Stimulated activated CD4-positive, alpha-beta T cell treated with anti-CD3 and anti-CD28 coated beads, TNF-alpha, amount 100 ng/mL, for 4 hours (primary cell): ENCODE measurements around the gene SLAIN1.

Experiments used
- DNase-seq, 3 experiments: peaks; one replicate each; pipeline ENCODE4 v3.0.0-alpha.2; 2020; ENCODE audit warnings: low read depth in 3 of 3

Gene SLAIN1

GRCh38 chr13:77714119-77714755 is 16.8 kb downstream of the SLAIN1 start:
- DNase-seq, result no peak

- no peak for DNase-seq
Measured at GRCh38 chr13:77715233-77715891, 17.9 kb downstream of the SLAIN1 start.

- no peak for DNase-seq
Measured at GRCh38 chr13:77716692-77717091, 19.2 kb downstream of the SLAIN1 start.

DNA sequence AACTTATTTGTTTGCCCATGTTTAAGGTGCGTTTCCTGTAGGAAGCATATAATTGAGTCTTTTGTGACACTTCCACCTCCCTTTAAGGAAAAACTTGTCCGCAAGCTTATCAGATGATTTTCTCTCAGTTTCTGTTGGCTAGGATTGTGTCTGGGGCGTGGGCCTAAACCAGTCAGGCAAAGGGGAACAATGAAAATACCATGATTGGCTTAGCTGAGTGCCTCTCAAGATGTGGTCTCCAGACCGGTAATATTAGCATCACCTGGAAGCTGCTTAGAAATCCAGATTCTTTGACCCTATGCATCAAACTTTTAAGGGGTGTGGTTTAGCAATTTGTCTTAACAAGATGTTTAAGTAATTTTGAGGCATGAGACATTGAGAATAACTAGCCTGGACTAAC is 20.0 kb downstream of the SLAIN1 start:
- DNase-seq, result no peak

DNA sequence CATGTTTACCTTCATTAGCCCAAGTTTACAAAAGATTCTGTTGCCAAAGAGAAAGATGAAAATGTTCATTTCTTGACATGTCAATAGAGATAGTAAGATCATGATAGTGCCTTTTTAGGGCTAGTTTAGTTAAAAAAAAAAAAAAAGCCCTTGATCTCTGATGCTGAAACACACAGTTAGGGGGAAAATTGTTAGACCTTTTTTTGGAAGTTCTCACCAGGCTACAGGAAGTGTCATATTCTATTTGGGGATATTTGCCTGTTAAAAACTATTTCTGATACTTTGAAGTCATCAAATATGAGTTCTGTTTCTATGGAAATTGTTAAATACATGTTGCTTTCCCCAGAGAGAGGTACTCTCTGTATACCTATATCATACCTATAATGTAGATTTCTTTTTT is 21.6 kb downstream of the SLAIN1 start:
- DNase-seq, result no peak

GRCh38 chr13:77720988-77721387 is 23.5 kb downstream of the SLAIN1 start:
- no peak for DNase-seq

GRCh38 chr13:77724092-77724491 is 26.6 kb downstream of the SLAIN1 start:
- DNase-seq, result no peak

DNA sequence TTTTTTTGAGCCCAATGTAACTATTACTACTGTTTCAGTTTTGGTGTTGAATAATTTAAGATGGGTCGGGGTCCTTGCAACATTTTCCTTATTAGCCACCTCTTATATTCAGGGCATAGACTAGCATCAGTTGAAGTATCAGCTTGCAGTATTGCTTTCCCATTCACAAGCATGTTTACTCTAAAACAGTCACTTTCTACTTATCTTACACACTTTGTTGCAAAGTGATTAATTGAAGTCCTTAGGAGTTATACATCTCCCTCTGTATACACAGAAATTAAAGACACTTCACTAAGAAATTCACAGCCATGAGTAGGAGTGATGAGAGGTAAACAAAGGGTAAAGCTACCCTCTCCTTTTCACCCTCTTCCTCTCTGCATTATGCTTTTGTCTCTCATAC is 27.6 kb downstream of the SLAIN1 start:
- no peak for DNase-seq

- no peak for DNase-seq
Measured at GRCh38 chr13:77728265-77729125, 31.0 kb downstream of the SLAIN1 start.

DNA sequence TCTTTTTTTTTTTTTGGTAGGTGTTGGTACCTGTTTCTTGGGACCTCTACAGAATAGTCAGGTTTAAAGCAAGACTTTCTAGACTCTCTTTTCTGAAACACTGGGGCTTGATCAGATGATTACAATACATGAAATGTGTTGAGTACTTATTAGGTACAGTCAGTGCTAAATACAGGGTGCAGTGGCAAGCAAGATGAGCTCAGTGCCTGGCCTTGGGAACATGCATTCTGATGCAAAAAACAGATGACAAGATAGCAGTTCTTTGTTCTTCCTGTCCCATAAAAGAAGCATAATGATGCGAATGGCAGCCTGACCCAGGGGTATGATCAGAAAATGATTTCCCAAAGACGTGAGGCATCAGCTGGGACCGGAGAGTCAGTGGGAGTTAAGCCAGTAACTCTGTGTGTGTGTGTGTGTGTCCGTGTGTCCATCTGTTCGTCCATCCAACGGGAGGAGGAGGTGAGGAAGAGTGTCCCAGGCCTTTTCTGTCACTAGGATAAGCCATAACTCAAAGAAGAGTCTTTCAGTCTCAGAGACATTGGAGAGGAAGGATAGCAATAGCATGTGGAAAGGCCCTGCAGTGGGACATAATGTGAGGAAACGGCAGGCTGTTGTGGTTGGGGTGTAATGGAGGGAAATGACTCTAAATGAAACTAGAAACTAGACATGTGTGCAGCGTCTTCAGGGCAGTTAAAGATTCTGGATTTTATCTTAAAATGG is 32.2 kb downstream of the SLAIN1 start:
- DNase-seq, result no peak

- DNase-seq, result no peak
Measured at GRCh38 chr13:77730572-77730971, 33.1 kb downstream of the SLAIN1 start.

- no peak for DNase-seq
Measured at GRCh38 chr13:77732287-77732686, 34.8 kb downstream of the SLAIN1 start.

DNA sequence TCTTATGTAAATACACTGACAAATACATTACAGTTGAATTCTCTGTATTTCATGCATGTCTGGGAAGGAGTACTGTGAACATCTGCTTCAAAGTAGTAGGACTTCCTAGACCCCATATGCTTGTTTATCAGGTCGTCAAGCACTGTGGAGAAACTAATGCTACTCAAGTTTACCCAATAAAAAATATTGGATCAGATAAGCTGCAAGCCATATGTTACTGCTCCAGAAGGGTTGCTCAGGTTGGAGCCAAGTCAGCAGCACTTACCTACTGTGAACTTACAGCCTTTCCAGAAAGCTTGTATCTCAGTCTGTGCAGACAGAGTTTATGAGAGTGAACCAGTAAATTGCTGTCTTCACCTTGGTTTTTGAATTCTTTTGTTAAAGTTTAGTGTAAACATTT is 36.2 kb downstream of the SLAIN1 start:
- no peak for DNase-seq

- no peak for DNase-seq
Measured at GRCh38 chr13:77737583-77738200, 40.2 kb downstream of the SLAIN1 start.

GRCh38 chr13:77740097-77740735 is 42.7 kb downstream of the SLAIN1 start:
- DNase-seq, result no peak

- no peak for DNase-seq
Measured at GRCh38 chr13:77740931-77741596, 43.6 kb downstream of the SLAIN1 start.

GRCh38 chr13:77741597-77741972 is 44.1 kb downstream of the SLAIN1 start:
- DNase-seq, result no peak

DNA sequence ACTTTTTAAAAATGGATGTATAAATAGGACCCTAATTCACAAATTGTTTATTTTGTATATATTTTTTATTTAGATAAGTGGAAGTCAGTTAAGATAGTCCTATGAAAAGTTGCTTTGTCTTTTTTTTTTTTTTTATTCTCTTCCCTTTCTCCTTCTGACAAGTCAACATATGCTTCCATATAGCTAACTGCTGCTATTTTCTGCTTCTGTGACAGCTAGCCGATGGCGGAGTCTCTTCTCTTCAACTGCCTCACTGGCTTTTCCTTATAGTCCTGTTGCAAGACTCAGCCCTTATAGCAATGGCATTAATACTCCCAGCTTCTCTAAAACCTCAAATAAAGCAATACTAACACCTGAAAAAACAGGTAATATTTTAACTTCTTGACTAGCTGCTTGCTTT is 45.3 kb downstream of the SLAIN1 start:
- no peak for DNase-seq

DNA sequence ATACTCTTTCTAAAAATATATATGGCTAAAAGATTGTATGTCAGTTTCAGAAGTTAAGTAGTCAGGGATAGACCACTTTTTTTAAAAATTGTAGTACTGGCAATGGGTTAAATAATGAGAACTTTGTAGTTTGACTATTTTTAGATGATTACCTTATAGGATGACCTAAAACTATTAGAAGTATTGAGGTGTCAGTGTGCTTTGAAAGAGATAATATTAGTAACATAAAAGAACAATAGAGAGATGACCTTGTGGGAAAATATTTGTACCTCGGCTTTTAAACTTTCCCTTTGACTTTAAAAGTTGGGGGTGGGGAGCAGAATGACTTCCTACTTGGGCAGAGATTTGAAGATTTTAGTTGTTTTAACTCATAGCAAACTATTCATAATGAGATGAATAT is 48.3 kb downstream of the SLAIN1 start:
- no peak for DNase-seq

GRCh38 chr13:77749344-77749880 is 51.9 kb downstream of the SLAIN1 start:
- DNase-seq, result no peak
